NCI-H2196 (cell line): Measurements from ENCODE around the gene RCN2.
"Not testable (repeated sequence)": the region's sequence is repeated elsewhere in the genome, so short reads cannot be mapped to it uniquely, and the experiment has no call there.

Experiments
- DNase-seq: peaks from one replicate; lab custom pipeline; 2025; ENCODE audit not compliant: unreplicated experiment; lab: John Stamatoyannopoulos, UW

RCN2 gene

GRCh38 chr15:76931397-76932134 is at the start of gene RCN2:
RCN2 (plus strand) TSS chr15:76931749; CDS start chr15:76931842, 93 bp downstream.
- peak; percentile 88 for DNase-seq

- DNase-seq, result no peak
These were observed 46.3 kb upstream of the RCN2 start for GRCh38 chr15:76885212-76885611.

GRCh38 chr15:76887280-76888141 is 44.0 kb upstream of the RCN2 start:
- DNase-seq, result not testable (repeated sequence)

- not testable (repeated sequence) for DNase-seq
These were observed 38.7 kb upstream of the RCN2 start for GRCh38 chr15:76892836-76893235.

GRCh38 chr15:76894174-76894573 is 37.4 kb upstream of the RCN2 start:
- no peak for DNase-seq

GRCh38 chr15:76898102-76898501 is 33.4 kb upstream of the RCN2 start:
- DNase-seq, result no peak

GRCh38 chr15:76899176-76899930 is 32.2 kb upstream of the RCN2 start:
- DNase-seq, result not testable (repeated sequence)

- not testable (repeated sequence) for DNase-seq
These were observed 31.6 kb upstream of the RCN2 start for GRCh38 chr15:76899931-76900310.

GRCh38 chr15:76901965-76902364 is 29.6 kb upstream of the RCN2 start:
- DNase-seq, result no peak

- no peak for DNase-seq
These were observed 28.3 kb upstream of the RCN2 start for GRCh38 chr15:76903251-76903681.

- DNase-seq, result no peak
These were observed 27.0 kb upstream of the RCN2 start for GRCh38 chr15:76904461-76905012.

- peak; percentile 82 for DNase-seq
These were observed 26.3 kb upstream of the RCN2 start, which contains the start of gene SCAPER for GRCh38 chr15:76905013-76905839. SCAPER (minus strand) TSS chr15:76905340; CDS start chr15:76883817, 21,523 bp downstream.

- no peak for DNase-seq
These were observed 25.7 kb upstream of the RCN2 start for GRCh38 chr15:76905855-76906254.

- DNase-seq, result no peak
These were observed 19.1 kb upstream of the RCN2 start for GRCh38 chr15:76912430-76912829.

GRCh38 chr15:76913737-76914136 is 17.8 kb upstream of the RCN2 start:
- no peak for DNase-seq

- DNase-seq, result no peak
These were observed 15.2 kb upstream of the RCN2 start for GRCh38 chr15:76916369-76916768.

GRCh38 chr15:76928201-76928600 is 3.3 kb upstream of the RCN2 start:
- DNase-seq, result no peak

- DNase-seq, result no peak
These were observed 2.4 kb upstream of the RCN2 start for GRCh38 chr15:76929011-76929760.

GRCh38 chr15:76930831-76931396 is 635 bp upstream of the RCN2 start:
- DNase-seq, result no peak
